ENCODE data around the gene PHF21B.
"Not testable (repeated sequence)": the region's sequence is repeated elsewhere in the genome, so short reads cannot be mapped to it uniquely, and the experiment has no call there.

PHF21B gene

GRCh38 chr22:44862981-44863860 lies 146.6 kb downstream of the PHF21B start:
- no peak for DNase-seq

- DNase-seq, result no peak
Measured at GRCh38 chr22:44862281-44862680, 147.5 kb downstream of the PHF21B start.

- no peak for DNase-seq
Measured at GRCh38 chr22:44861245-44861644, 148.6 kb downstream of the PHF21B start.

- no peak for DNase-seq
Measured at GRCh38 chr22:44860311-44860710, 149.5 kb downstream of the PHF21B start.

GRCh38 chr22:44859641-44860040 lies 150.2 kb downstream of the PHF21B start:
- no peak for DNase-seq

- not testable (repeated sequence) for DNase-seq
Measured at GRCh38 chr22:44858819-44859218, 151.0 kb downstream of the PHF21B start.

GRCh38 chr22:44855855-44856254 lies 153.9 kb downstream of the PHF21B start:
- DNase-seq, result no peak

- DNase-seq, result not testable (repeated sequence)
Measured at GRCh38 chr22:44854641-44855040, 155.2 kb downstream of the PHF21B start.

- DNase-seq, result no peak
Measured at GRCh38 chr22:44850946-44851345, 158.9 kb downstream of the PHF21B start.

GRCh38 chr22:44848791-44849420 lies 160.9 kb downstream of the PHF21B start:
- no peak for DNase-seq

- no peak for DNase-seq
Measured at GRCh38 chr22:44848296-44848741, 161.5 kb downstream of the PHF21B start.

GRCh38 chr22:44847892-44848291 lies 161.9 kb downstream of the PHF21B start:
- DNase-seq, result no peak

GRCh38 chr22:44847380-44847779 lies 162.4 kb downstream of the PHF21B start:
- no peak for DNase-seq

- DNase-seq, result no peak
Measured at GRCh38 chr22:44846726-44847275, 163.0 kb downstream of the PHF21B start.

GRCh38 chr22:44845796-44846720 lies 163.7 kb downstream of the PHF21B start:
- DNase-seq, result no peak

- no peak for DNase-seq
Measured at GRCh38 chr22:44845191-44845590, 164.6 kb downstream of the PHF21B start.

GRCh38 chr22:44842417-44842816 lies 167.4 kb downstream of the PHF21B start:
- DNase-seq, result no peak

- no peak for DNase-seq
Measured at GRCh38 chr22:44840611-44841322, 169.0 kb downstream of the PHF21B start.

GRCh38 chr22:44839721-44840120 lies 170.1 kb downstream of the PHF21B start:
- DNase-seq, result no peak

GRCh38 chr22:44839061-44839460 lies 170.7 kb downstream of the PHF21B start:
- no peak for DNase-seq

GRCh38 chr22:44838316-44839016 lies 171.3 kb downstream of the PHF21B start:
- no peak for DNase-seq
